ENCODE data around the gene GPATCH2L.

Gene GPATCH2L

GRCh38 chr14:76152333-76152681, 585 bp downstream of the GPATCH2L start:
- DNase-seq (ENCODE audit: low read depth, low spot score) = peak; percentile 85
- no peak for TF ChIP-seq CTCF (IDR thresholded peaks at IDR 0.05; ENCODE audit: low read depth, low read length)
- H3K4me3 ChIP-seq (ENCODE audit: low read depth, low read length) = peak overlapping the region; percentile 94
- in situ Hi-C loops (cut with HindIII; ENCODE audit: low sequenced_read_pairs) = no loop called here

- no peak for TF ChIP-seq CTCF (IDR thresholded peaks at IDR 0.05; ENCODE audit: low read depth, low read length)
- in situ Hi-C loops (cut with HindIII; ENCODE audit: low sequenced_read_pairs) = no loop called here
- no peak for DNase-seq (ENCODE audit: low read depth, low spot score)
- H3K4me3 ChIP-seq (ENCODE audit: low read depth, low read length) = no peak overlapping the region
Measured at GRCh38 chr14:76153919-76154318, 2.2 kb downstream of the GPATCH2L start.

- in situ Hi-C loops (cut with HindIII; ENCODE audit: low sequenced_read_pairs) = no loop called here
- no peak for DNase-seq (ENCODE audit: low read depth, low spot score)
- TF ChIP-seq CTCF (IDR thresholded peaks at IDR 0.05; ENCODE audit: low read depth, low read length) = no peak
- H3K4me3 ChIP-seq (ENCODE audit: low read depth, low read length) = no peak overlapping the region
Measured at GRCh38 chr14:76154539-76155126, 2.9 kb downstream of the GPATCH2L start.

GRCh38 chr14:76163668-76164363, 12.1 kb downstream of the GPATCH2L start:
- no peak overlapping the region for H3K4me3 ChIP-seq (ENCODE audit: low read depth, low read length)
- TF ChIP-seq CTCF (IDR thresholded peaks at IDR 0.05; ENCODE audit: low read depth, low read length) = no peak
- DNase-seq (ENCODE audit: low read depth, low spot score) = no peak
- in situ Hi-C loops (cut with HindIII; ENCODE audit: low sequenced_read_pairs) = no loop called here

- DNase-seq (ENCODE audit: low read depth, low spot score) = no peak
- in situ Hi-C loops (cut with HindIII; ENCODE audit: low sequenced_read_pairs) = no loop called here
- no peak for TF ChIP-seq CTCF (IDR thresholded peaks at IDR 0.05; ENCODE audit: low read depth, low read length)
- no peak overlapping the region for H3K4me3 ChIP-seq (ENCODE audit: low read depth, low read length)
Measured at GRCh38 chr14:76168531-76168930, 16.8 kb downstream of the GPATCH2L start.

- DNase-seq (ENCODE audit: low read depth, low spot score) = peak; percentile 12
- no peak overlapping the region for H3K4me3 ChIP-seq (ENCODE audit: low read depth, low read length)
- in situ Hi-C loops (cut with HindIII; ENCODE audit: low sequenced_read_pairs) = no loop called here
- no peak for TF ChIP-seq CTCF (IDR thresholded peaks at IDR 0.05; ENCODE audit: low read depth, low read length)
Measured at GRCh38 chr14:76169776-76170175, 18.1 kb downstream of the GPATCH2L start.
